Smooth muscle cell (in vitro differentiated cells): Measurements from ENCODE around the gene KIF19. TPM values are rescaled to one million over a fixed set of nuclear protein-coding genes. Genes with fewer than 3 reads are reported as not detected.
A peak's percentile ranks its signal among the peaks of the same experiment; 100 is the strongest.

Experiments used
- DNase-seq: peaks from one replicate; lab custom pipeline; 2025; ENCODE audit not compliant: unreplicated experiment; lab: John Stamatoyannopoulos, UW
- H2AFZ ChIP-seq: fragments of 200-600 bp; sonication (generic); 2 replicates; pipeline ENCODE4 v1.6.0; 2016; ENCODE audit warnings: antibody characterized with exemption, low read depth, mild to moderate bottlenecking
- H3F3A ChIP-seq: fragments of 200-600 bp; sonication (generic); 2 replicates; pipeline ENCODE4 v1.6.0; 2017; ENCODE audit warnings: antibody characterized with exemption, low read depth
- H3K27ac ChIP-seq: fragments of 200-600 bp; sonication (generic); 2 replicates; pipeline ENCODE4 v1.5.1; 2016; ENCODE audit warnings: low read depth, mild to moderate bottlenecking
- H3K27me3 ChIP-seq: fragments of 200-600 bp; sonication (generic); 2 replicates; pipeline ENCODE4 v1.6.1; 2016; ENCODE audit warnings: low read depth, mild to moderate bottlenecking
- H3K36me3 ChIP-seq: fragments of 200-600 bp; sonication (generic); 2 replicates; pipeline ENCODE4 v1.5.1; 2016; ENCODE audit warnings: low read depth
- H3K4me1 ChIP-seq: fragments of 200-600 bp; sonication (generic); 2 replicates; pipeline ENCODE4 v1.5.1; 2016; ENCODE audit warnings: low read depth
- H3K4me2 ChIP-seq: fragments of 200-600 bp; sonication (generic); 2 replicates; pipeline ENCODE4 v1.6.0; 2016; ENCODE audit warnings: mild to moderate bottlenecking
- H3K4me3 ChIP-seq: fragments of 200-600 bp; sonication (generic); 2 replicates; pipeline ENCODE4 v1.5.1; 2016; ENCODE audit warnings: mild to moderate bottlenecking
- H3K79me2 ChIP-seq: fragments of 200-600 bp; sonication (generic); 2 replicates; pipeline ENCODE4 v1.6.0; 2016; ENCODE audit warnings: low read depth, mild to moderate bottlenecking
- H3K9ac ChIP-seq: fragments of 200-600 bp; sonication (generic); 2 replicates; pipeline ENCODE4 v1.6.0; 2016; ENCODE audit warnings: low read depth
- H3K9me3 ChIP-seq: fragments of 200-600 bp; sonication (generic); replicated peaks from 2 replicates; pipeline ENCODE4 v1.5.1; 2016; ENCODE audit warnings: low read depth
- H4K20me1 ChIP-seq: fragments of 200-600 bp; sonication (generic); 2 replicates; pipeline ENCODE4 v1.6.0; 2016; ENCODE audit warnings: low read depth
- WGBS: methylation state at CpG from one replicate; pipeline ENCODE4 v1.1.7; 2016; ENCODE audit warnings: low lambda C conversion rate; 5-methylcytosine and 5-hydroxymethylcytosine counted together
- polyA plus RNA-seq: library from polyadenylated mRNA; unstranded; fragments of >200 nt; fragmentation: Nextera tagmentation; extraction: Ambion mirVana; gene quantifications from 2 replicates; pipeline ENCODE4 v1.2.1, GENCODE V29; 2016
- total RNA-seq: library from RNA; depleted of rRNA; stranded (reverse); fragments of >200 nt; gene quantifications from 2 replicates; pipeline ENCODE4 v1.2.3, GENCODE V29; 2014
- TF ChIP-seq, protein P1 (sequence below): fragments of 200-600 bp; sonication (generic); IDR thresholded peaks from 2 replicates; pipeline ENCODE4 v1.5.1; 2017; ENCODE audit warnings: borderline replicate concordance, mild to moderate bottlenecking, antibody characterized with exemption; ENCODE audit not compliant: insufficient read depth, poor library complexity, severe bottlenecking

KIF19 gene
- total and polyA plus RNA-seq, 2 experiments from 2014 or later, result not detected

DNA sequence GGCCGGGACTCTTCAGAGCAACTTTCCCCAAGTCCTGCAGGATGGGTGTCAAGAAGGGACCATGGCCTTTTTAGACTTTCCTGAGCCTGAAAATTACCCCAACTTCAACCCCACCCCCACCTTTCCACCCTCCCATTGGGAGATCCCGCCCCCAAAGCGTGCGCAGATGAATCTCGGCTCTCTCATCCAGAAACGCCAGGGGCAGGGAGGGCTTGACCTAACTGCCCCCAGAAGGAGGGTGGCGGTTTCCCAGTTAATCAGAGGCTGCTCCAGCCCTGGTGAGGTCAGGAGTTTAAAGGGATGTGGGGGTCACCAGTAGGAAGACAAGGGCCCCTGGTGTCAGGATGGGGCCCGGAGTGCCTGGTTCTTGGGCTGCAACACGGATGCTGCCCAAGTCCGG is 480 bp downstream of the KIF19 start:
- Histone ChIP-seq H3F3A (no peaks in the 10 kb centered on the region), H3K9ac (no peak overlapping the region), H2AFZ (no peak overlapping the region), H4K20me1 (no peaks in the 10 kb centered on the region), H3K4me2 (peak overlapping the region; percentile 82), H3K4me1 (peaks cover 8% of the 10 kb centered on the region), H3K79me2 (no peaks in the 10 kb centered on the region), H3K27me3 (peaks cover 64% of the 10 kb centered on the region), H3K27ac (no peak overlapping the region), H3K9me3 (no peaks in the 10 kb centered on the region), H3K36me3 (no peaks in the 10 kb centered on the region), H3K4me3 (peak overlapping the region; percentile 41)
- TF ChIP-seq, protein P1, sequence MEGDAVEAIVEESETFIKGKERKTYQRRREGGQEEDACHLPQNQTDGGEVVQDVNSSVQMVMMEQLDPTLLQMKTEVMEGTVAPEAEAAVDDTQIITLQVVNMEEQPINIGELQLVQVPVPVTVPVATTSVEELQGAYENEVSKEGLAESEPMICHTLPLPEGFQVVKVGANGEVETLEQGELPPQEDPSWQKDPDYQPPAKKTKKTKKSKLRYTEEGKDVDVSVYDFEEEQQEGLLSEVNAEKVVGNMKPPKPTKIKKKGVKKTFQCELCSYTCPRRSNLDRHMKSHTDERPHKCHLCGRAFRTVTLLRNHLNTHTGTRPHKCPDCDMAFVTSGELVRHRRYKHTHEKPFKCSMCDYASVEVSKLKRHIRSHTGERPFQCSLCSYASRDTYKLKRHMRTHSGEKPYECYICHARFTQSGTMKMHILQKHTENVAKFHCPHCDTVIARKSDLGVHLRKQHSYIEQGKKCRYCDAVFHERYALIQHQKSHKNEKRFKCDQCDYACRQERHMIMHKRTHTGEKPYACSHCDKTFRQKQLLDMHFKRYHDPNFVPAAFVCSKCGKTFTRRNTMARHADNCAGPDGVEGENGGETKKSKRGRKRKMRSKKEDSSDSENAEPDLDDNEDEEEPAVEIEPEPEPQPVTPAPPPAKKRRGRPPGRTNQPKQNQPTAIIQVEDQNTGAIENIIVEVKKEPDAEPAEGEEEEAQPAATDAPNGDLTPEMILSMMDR, result no peak
- DNase-seq, result no peak
- 42% methylated on average over 9 of the region's 10 CpGs for WGBS

DNA sequence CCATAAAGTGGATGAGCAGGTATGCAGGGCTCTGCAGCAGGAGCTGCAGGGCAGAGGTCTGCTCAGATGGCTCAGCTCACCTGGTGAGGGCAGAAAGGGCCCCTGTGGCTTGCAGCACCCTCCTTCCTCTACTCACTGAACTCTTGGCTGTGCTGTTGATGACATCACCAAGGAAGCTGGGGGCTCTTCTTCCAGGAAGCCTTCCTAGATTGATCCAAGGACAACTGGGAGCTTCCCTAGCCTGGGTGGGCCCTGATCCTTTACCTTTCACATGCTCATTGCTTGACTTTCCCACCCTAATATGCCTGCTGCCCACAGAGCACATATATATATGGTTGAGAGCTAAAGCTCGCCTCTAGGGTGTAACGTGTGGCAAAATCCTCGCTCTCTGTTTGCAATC is 2.5 kb downstream of the KIF19 start:
- Histone ChIP-seq H2AFZ (no peak overlapping the region), H3F3A (no peaks in the 10 kb centered on the region), H3K27ac (no peak overlapping the region), H3K9ac (no peak overlapping the region), H3K4me2 (no peak overlapping the region), H3K27me3 (peaks cover 54% of the 10 kb centered on the region), H4K20me1 (no peaks in the 10 kb centered on the region), H3K9me3 (no peaks in the 10 kb centered on the region), H3K4me3 (no peak overlapping the region), H3K79me2 (no peaks in the 10 kb centered on the region), H3K4me1 (peaks cover 8% of the 10 kb centered on the region), H3K36me3 (no peaks in the 10 kb centered on the region)
- TF ChIP-seq, protein P1, result no peak
- 91% methylated on average over 3 of the region's 3 CpGs for WGBS
- DNase-seq, result no peak

DNA sequence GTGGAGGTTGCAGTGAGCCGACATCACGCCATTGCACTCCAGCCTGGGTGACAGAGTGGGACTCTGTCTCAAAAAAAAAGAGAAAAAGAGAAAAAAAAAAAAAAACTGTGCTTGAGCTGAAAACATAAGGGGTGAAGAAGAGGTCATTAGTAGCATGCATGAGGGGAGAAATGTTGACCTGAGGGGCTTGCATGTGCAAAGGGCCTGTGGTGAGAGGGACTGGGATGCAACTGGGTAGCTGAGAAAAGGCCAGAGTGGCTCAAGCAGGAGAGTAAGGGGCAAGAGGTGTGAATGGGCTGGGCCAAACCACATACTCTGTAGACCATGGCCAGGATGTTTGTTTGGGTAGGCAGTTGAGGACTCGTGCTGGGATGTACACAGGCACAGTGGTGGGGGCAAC is 3.4 kb downstream of the KIF19 start:
- Histone ChIP-seq H3K4me3 (no peak overlapping the region), H2AFZ (no peak overlapping the region), H3K27ac (no peak overlapping the region), H3K4me1 (peaks cover 8% of the 10 kb centered on the region), H4K20me1 (no peaks in the 10 kb centered on the region), H3K36me3 (no peaks in the 10 kb centered on the region), H3K4me2 (no peak overlapping the region), H3K9me3 (no peaks in the 10 kb centered on the region), H3K79me2 (no peaks in the 10 kb centered on the region), H3F3A (no peaks in the 10 kb centered on the region), H3K9ac (no peak overlapping the region), H3K27me3 (peaks cover 45% of the 10 kb centered on the region)
- 96% methylated on average over 3 of the region's 3 CpGs for WGBS
- no peak for DNase-seq
- TF ChIP-seq, protein P1, result no peak

DNA sequence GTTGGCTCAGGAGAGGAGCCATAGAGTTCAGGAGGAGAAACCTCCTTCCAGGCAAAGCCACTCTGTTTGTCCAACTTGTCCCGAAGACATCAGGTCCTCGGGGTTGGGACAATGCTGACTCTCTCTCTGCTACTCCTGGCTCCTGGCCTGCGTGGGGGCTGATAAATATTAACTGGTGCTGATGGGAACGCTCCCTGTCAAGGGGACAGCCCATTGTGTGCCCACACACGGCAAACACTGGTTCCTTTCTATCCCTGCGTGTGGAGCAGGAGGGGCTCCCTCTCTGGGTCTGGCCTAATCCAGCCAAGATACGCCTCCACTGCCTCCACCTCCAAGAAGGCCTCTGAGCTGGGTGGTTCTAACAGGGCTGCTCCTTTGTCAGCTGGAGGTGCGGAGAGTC is 4.4 kb downstream of the KIF19 start:
- Histone ChIP-seq H3K27me3 (peaks cover 35% of the 10 kb centered on the region), H3F3A (no peaks in the 10 kb centered on the region), H3K27ac (no peak overlapping the region), H3K79me2 (no peaks in the 10 kb centered on the region), H3K9ac (no peak overlapping the region), H4K20me1 (no peaks in the 10 kb centered on the region), H3K9me3 (no peaks in the 10 kb centered on the region), H3K4me1 (peaks cover 8% of the 10 kb centered on the region), H2AFZ (no peak overlapping the region), H3K36me3 (no peaks in the 10 kb centered on the region), H3K4me3 (no peak overlapping the region), H3K4me2 (no peak overlapping the region)
- 89% methylated on average over 8 of the region's 8 CpGs for WGBS
- TF ChIP-seq, protein P1, result no peak
- no peak for DNase-seq
